GM12891 (cell line): ENCODE data around the gene SAP30BP.

Source experiments
- POLR2A ChIP-seq: IDR thresholded peaks from 2 replicates; pipeline ENCODE4 v1.6.1; 2011; ENCODE audit warnings: low read depth, low read length, control low read depth
- POLR2AphosphoS5 ChIP-seq: IDR thresholded peaks from 2 replicates; pipeline ENCODE4 v1.6.1; 2011; ENCODE audit warnings: low read depth, low read length, control low read depth
- TAF1 ChIP-seq: IDR thresholded peaks from 2 replicates; pipeline ENCODE4 v1.6.1; 2011; ENCODE audit warnings: low read depth, low read length, control low read depth

GRCh38 chr17:75668489-75668888, 1.4 kb downstream of the SAP30BP start:
- TF ChIP-seq POLR2A (no peak), POLR2AphosphoS5 (no peak), TAF1 (no peak)
